Small intestine (tissue), 7 donors: ENCODE measurements around the gene SCUBE3. TPM values are rescaled to one million over a fixed set of nuclear protein-coding genes. Genes with fewer than 3 reads are reported as not detected.

Source experiments
- DNase-seq, 2 donors: peaks; one replicate each; pipeline versions ENCODE4 v3.0.0 to v3.0.0-alpha.2; 2013
- FAIRE-seq: peaks from 2 replicates; lab custom pipeline; 2012; peaks lifted over from hg19 to GRCh38; lab: Jason Lieb, UNC
- H3K27ac ChIP-seq, 3 donors: one replicate each; pipeline ENCODE4 v1.5.1; 2013; ENCODE audit warnings: low read length in 2 of 3, mild to moderate bottlenecking in 2 of 3, control low read depth in 1 of 3, inconsistent platforms in 1 of 3, low read depth in 1 of 3, moderate library complexity in 1 of 3
- H3K27me3 ChIP-seq, 3 donors: one replicate each; pipeline ENCODE4 v1.6.1; 2013; ENCODE audit warnings: low read length in 3 of 3, inconsistent platforms in 1 of 3; ENCODE audit not compliant: control insufficient read depth in 3 of 3, insufficient read depth in 3 of 3
- H3K36me3 ChIP-seq, 3 donors: one replicate each; pipeline ENCODE4 v1.6.1; 2013; ENCODE audit warnings: low read length in 3 of 3, inconsistent platforms in 1 of 3, low read depth in 1 of 3, mild to moderate bottlenecking in 1 of 3, moderate library complexity in 1 of 3; ENCODE audit not compliant: control insufficient read depth in 3 of 3, insufficient read depth in 2 of 3
- H3K4me1 ChIP-seq, 3 donors: one replicate each; pipeline ENCODE4 v1.6.1; 2013; ENCODE audit warnings: low read length in 2 of 3, inconsistent platforms in 1 of 3, low read depth in 1 of 3, mild to moderate bottlenecking in 1 of 3, moderate library complexity in 1 of 3; ENCODE audit not compliant: control insufficient read depth in 3 of 3, insufficient read depth in 2 of 3
- H3K4me3 ChIP-seq, 3 donors: one replicate each; pipeline ENCODE4 v1.5.1; 2013; ENCODE audit warnings: low read length in 3 of 3, control low read depth in 1 of 3, inconsistent platforms in 1 of 3, low read depth in 1 of 3, mild to moderate bottlenecking in 1 of 3, moderate library complexity in 1 of 3
- H3K9me3 ChIP-seq, 2 donors: one replicate each; pipeline ENCODE4 v1.6.1; 2013; ENCODE audit warnings: low read depth in 1 of 2, low read length in 1 of 2; ENCODE audit not compliant: control insufficient read depth in 2 of 2, insufficient read depth in 1 of 2
- WGBS, 3 donors: extraction: QIAGEN DNeasy Blood & Tissue Kit; methylation state at CpG; one replicate each; pipeline ENCODE4 v1.1.7; 2013; 5-methylcytosine and 5-hydroxymethylcytosine counted together
- polyA plus RNA-seq, 4 donors: library from polyadenylated mRNA; stranded (reverse) in 3 of 4; unstranded in 1 of 4; fragments of 200-250 nt in 3 of 4; fragments of 120-200 nt in 1 of 4; gene quantifications; one replicate each; pipeline versions ENCODE4 v1.2.1 to v1.2.3, GENCODE V29; 2013
- donor health status: healthy with polysubstance abuse.
- donor health status: control.
- donor health status: control.
- donor health status: Bipolar disorder and iron deficiency.
- donor health status: healthy.

The SCUBE3 gene
- polyA plus RNA-seq, 4 donors = 0.12 to 3.0 TPM; not detected in 2

GRCh38 chr6:35280903-35281302 lies 67.1 kb downstream of the SCUBE3 start:
- H3K9me3 ChIP-seq = no peaks in the 10 kb centered on the region
- FAIRE-seq = no peak

GRCh38 chr6:35282472-35282871 lies 68.7 kb downstream of the SCUBE3 start:
- no peaks in the 10 kb centered on the region for H3K27me3 ChIP-seq
- H3K4me1 ChIP-seq = no peaks in the 10 kb centered on the region
- no peak overlapping the region for H3K4me3 ChIP-seq
- WGBS, 3 donors = 91 to 100% (median 96%) methylated on average over 2 of the region's 2 CpGs
- DNase-seq (no peak), FAIRE-seq (no peak)
- no peak overlapping the region for H3K27ac ChIP-seq
- H3K36me3 ChIP-seq = peaks cover 0 to 46% (median 6%) of the 10 kb centered on the region in 3 donors
- H3K9me3 ChIP-seq = no peaks in the 10 kb centered on the region

More at GRCh38 chr6:35280903-35281302, 67.1 kb downstream of the SCUBE3 start:
- H3K4me1 ChIP-seq = no peaks in the 10 kb centered on the region
- no peak overlapping the region for H3K4me3 ChIP-seq
- H3K36me3 ChIP-seq = peaks cover 0 to 32% (median 2%) of the 10 kb centered on the region in 3 donors
- H3K27ac ChIP-seq = no peak overlapping the region
- H3K27me3 ChIP-seq = no peaks in the 10 kb centered on the region
- DNase-seq = no peak
- WGBS, 3 donors = 63 to 76% (median 70%) methylated on average over 4 of the region's 4 CpGs

GRCh38 chr6:35283361-35283760 lies 69.6 kb downstream of the SCUBE3 start:
- DNase-seq (no peak), FAIRE-seq (no peak)
- Histone ChIP-seq H3K27me3 (no peaks in the 10 kb centered on the region), H3K4me1 (no peaks in the 10 kb centered on the region), H3K36me3 (peaks cover 5 to 55% (median 10%) of the 10 kb centered on the region in 3 donors), H3K27ac (no peak overlapping the region), H3K9me3 (no peaks in the 10 kb centered on the region), H3K4me3 (no peak overlapping the region)
- 68 to 96% (median 90%) methylated on average over 2 of the region's 2 CpGs for WGBS, 3 donors

GRCh38 chr6:35287671-35288396 lies 74.1 kb downstream of the SCUBE3 start:
- peaks cover 14 to 83% (median 18%) of the 10 kb centered on the region in 3 donors for H3K36me3 ChIP-seq
- WGBS, 3 donors = 91 to 95% (median 93%) methylated on average over 12 of the region's 12 CpGs
- no peaks in the 10 kb centered on the region for H3K4me1 ChIP-seq
- no peak for DNase-seq
- H3K9me3 ChIP-seq = no peaks in the 10 kb centered on the region
- no peaks in the 10 kb centered on the region for H3K27me3 ChIP-seq
- no peak overlapping the region for H3K27ac ChIP-seq
- no peak for FAIRE-seq
- no peak overlapping the region for H3K4me3 ChIP-seq

GRCh38 chr6:35288834-35289233 lies 75.1 kb downstream of the SCUBE3 start:
- Histone ChIP-seq H3K4me3 (no peak overlapping the region), H3K4me1 (no peaks in the 10 kb centered on the region), H3K36me3 (peaks cover 14 to 87% (median 24%) of the 10 kb centered on the region in 3 donors), H3K27me3 (no peaks in the 10 kb centered on the region), H3K27ac (no peak overlapping the region), H3K9me3 (no peaks in the 10 kb centered on the region)
- no peak for DNase-seq
- WGBS, 3 donors = 70 to 73% (median 73%) methylated on average over 4 of the region's 4 CpGs
- FAIRE-seq = no peak

GRCh38 chr6:35291491-35291890 lies 77.7 kb downstream of the SCUBE3 start:
- Histone ChIP-seq H3K27me3 (no peaks in the 10 kb centered on the region), H3K9me3 (no peaks in the 10 kb centered on the region), H3K4me1 (no peaks in the 10 kb centered on the region), H3K27ac (no peak overlapping the region), H3K36me3 (peaks cover 11 to 93% (median 24%) of the 10 kb centered on the region in 3 donors), H3K4me3 (no peak overlapping the region)
- no peak for DNase-seq
- no peak for FAIRE-seq
- 95 to 96% (median 95%) methylated on average over 13 of the region's 13 CpGs for WGBS, 3 donors

GRCh38 chr6:35292494-35292893 lies 78.7 kb downstream of the SCUBE3 start:
- FAIRE-seq (no peak), DNase-seq (no peak)
- Histone ChIP-seq H3K27me3 (no peaks in the 10 kb centered on the region), H3K4me3 (no peak overlapping the region), H3K27ac (no peak overlapping the region), H3K36me3 (peaks cover 10 to 88% (median 24%) of the 10 kb centered on the region in 3 donors), H3K9me3 (no peaks in the 10 kb centered on the region), H3K4me1 (peaks cover 0 to 6% (median 0%) of the 10 kb centered on the region in 3 donors)
- WGBS, 3 donors = 73 to 83% (median 74%) methylated on average over 15 of the region's 15 CpGs

- Histone ChIP-seq H3K4me3 (no peak overlapping the region), H3K4me1 (peaks cover 0 to 15% (median 0%) of the 10 kb centered on the region in 3 donors), H3K27ac (no peak overlapping the region), H3K27me3 (no peaks in the 10 kb centered on the region), H3K9me3 (no peaks in the 10 kb centered on the region), H3K36me3 (peaks cover 6 to 78% (median 20%) of the 10 kb centered on the region in 3 donors)
- WGBS, 3 donors = 90 to 92% (median 90%) methylated on average over 9 of the region's 9 CpGs
- DNase-seq = no peak
- FAIRE-seq = no peak
These were observed 79.9 kb downstream of the SCUBE3 start for GRCh38 chr6:35293681-35294080.
